Ascending aorta (tissue), 2 donors: Measurements from ENCODE around the gene NFKBIE. TPM values are rescaled to one million over a fixed set of nuclear protein-coding genes. Genes with fewer than 3 reads are reported as not detected.
"Not testable (repeated sequence)": the region's sequence is repeated elsewhere in the genome, so short reads cannot be mapped to it uniquely, and the experiment has no call there.

Experiments
- DNase-seq, 2 donors: peaks; one replicate each; pipeline ENCODE4 v3.0.0-alpha.2; 2019; ENCODE audit warnings: low spot score in 2 of 2
- H3K27ac ChIP-seq, 2 donors: fragments of 200-600 bp; sonication (generic); one replicate each; pipeline ENCODE4 v1.5.1; 2016 to 2017; ENCODE audit warnings: mild to moderate bottlenecking in 1 of 2
- H3K27me3 ChIP-seq: fragments of 200-600 bp; sonication (generic); one replicate; pipeline ENCODE4 v1.5.1; 2017
- H3K36me3 ChIP-seq, 2 donors: fragments of 200-600 bp; sonication (generic); one replicate each; pipeline ENCODE4 v1.5.1; 2016
- H3K4me1 ChIP-seq, 2 donors: fragments of 200-600 bp; sonication (generic); one replicate each; pipeline ENCODE4 v1.5.1; 2016 to 2017; ENCODE audit warnings: mild to moderate bottlenecking in 1 of 2
- H3K4me3 ChIP-seq, 2 donors: fragments of 200-600 bp; sonication (generic); one replicate each; pipeline ENCODE4 v1.5.1; 2016 to 2017; ENCODE audit warnings: mild to moderate bottlenecking in 1 of 2
- H3K9me3 ChIP-seq, 2 donors: fragments of 200-600 bp; sonication (generic); one replicate each; pipeline ENCODE4 v1.5.1; 2016
- intact Hi-C: fragments of 100-400 bp; cut with DNase I; formaldehyde crosslinking; loops from one replicate; pipeline ENCODE4 v1.15.1; 2023
- total RNA-seq: library from RNA; depleted of rRNA; stranded (reverse); fragments of >200 nt; gene quantifications from one replicate; pipeline ENCODE4 v1.1.0, GENCODE V29; 2016
- TF ChIP-seq, protein P1 (sequence below), 3 experiments: fragments of 200-600 bp in 2 of 3; fragments of 450-650 bp in 1 of 3; sonication (generic) in 2 of 3; IDR thresholded peaks; one replicate each; pipeline ENCODE4 v1.5.1; 2016 to 2019; ENCODE audit warnings: antibody characterized with exemption in 3 of 3, mild to moderate bottlenecking in 1 of 3, moderate library complexity in 1 of 3

Gene NFKBIE
- total RNA-seq, 1 donor from 2014 or later: 1.9 TPM

GRCh38 chr6:44234101-44235025, 31.0 kb downstream of the NFKBIE start:
- Histone ChIP-seq H3K4me3 (peak overlapping the region in 1 of 2 donors; percentile 18), H3K36me3 (peaks cover 40 to 52% of the 10 kb centered on the region in 2 donors), H3K27me3 (no peaks in the 10 kb centered on the region), H3K9me3 (no peaks in the 10 kb centered on the region), H3K27ac (peak overlapping the region; percentile 80 to 100), H3K4me1 (peaks cover 26 to 55% of the 10 kb centered on the region in 2 donors)
- intact Hi-C loops: loop anchor here (1.0 to 5.0 kb wide), 3 partner anchors 11 to 607 kb away; partner anchors contain the start of genes GTPBP2 and SLC29A1
- TF ChIP-seq, protein P1, sequence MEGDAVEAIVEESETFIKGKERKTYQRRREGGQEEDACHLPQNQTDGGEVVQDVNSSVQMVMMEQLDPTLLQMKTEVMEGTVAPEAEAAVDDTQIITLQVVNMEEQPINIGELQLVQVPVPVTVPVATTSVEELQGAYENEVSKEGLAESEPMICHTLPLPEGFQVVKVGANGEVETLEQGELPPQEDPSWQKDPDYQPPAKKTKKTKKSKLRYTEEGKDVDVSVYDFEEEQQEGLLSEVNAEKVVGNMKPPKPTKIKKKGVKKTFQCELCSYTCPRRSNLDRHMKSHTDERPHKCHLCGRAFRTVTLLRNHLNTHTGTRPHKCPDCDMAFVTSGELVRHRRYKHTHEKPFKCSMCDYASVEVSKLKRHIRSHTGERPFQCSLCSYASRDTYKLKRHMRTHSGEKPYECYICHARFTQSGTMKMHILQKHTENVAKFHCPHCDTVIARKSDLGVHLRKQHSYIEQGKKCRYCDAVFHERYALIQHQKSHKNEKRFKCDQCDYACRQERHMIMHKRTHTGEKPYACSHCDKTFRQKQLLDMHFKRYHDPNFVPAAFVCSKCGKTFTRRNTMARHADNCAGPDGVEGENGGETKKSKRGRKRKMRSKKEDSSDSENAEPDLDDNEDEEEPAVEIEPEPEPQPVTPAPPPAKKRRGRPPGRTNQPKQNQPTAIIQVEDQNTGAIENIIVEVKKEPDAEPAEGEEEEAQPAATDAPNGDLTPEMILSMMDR (IDR thresholded peaks at IDR 0.05): peak; percentile 86 to 88 (median 87)
- peak; percentile 76 to 95 for DNase-seq

GRCh38 chr6:44233567-44234100, 31.7 kb downstream of the NFKBIE start:
- Histone ChIP-seq H3K27ac (peak overlapping the region; percentile 80 to 100), H3K4me3 (peak overlapping the region in 1 of 2 donors; percentile 18), H3K9me3 (no peaks in the 10 kb centered on the region), H3K36me3 (peaks cover 42 to 59% of the 10 kb centered on the region in 2 donors), H3K4me1 (peaks cover 26 to 58% of the 10 kb centered on the region in 2 donors), H3K27me3 (no peaks in the 10 kb centered on the region)
- TF ChIP-seq, protein P1 (IDR thresholded peaks at IDR 0.05): no peak
- DNase-seq: no peak
- intact Hi-C loops: loop anchor here (1.0 kb wide), 2 partner anchors 10 to 61 kb away; partner anchors contain the start of gene SLC29A1

- Histone ChIP-seq H3K4me1 (peaks cover 26 to 58% of the 10 kb centered on the region in 2 donors), H3K4me3 (peak overlapping the region in 1 of 2 donors; percentile 18), H3K27me3 (no peaks in the 10 kb centered on the region), H3K9me3 (no peaks in the 10 kb centered on the region), H3K27ac (peak overlapping the region; percentile 80 to 100), H3K36me3 (peaks cover 42 to 65% of the 10 kb centered on the region in 2 donors)
- DNase-seq: no peak
- TF ChIP-seq, protein P1 (IDR thresholded peaks at IDR 0.05): no peak
- intact Hi-C loops: no loop called here
Measured at GRCh38 chr6:44232676-44233566, 32.4 kb downstream of the NFKBIE start.

DNA sequence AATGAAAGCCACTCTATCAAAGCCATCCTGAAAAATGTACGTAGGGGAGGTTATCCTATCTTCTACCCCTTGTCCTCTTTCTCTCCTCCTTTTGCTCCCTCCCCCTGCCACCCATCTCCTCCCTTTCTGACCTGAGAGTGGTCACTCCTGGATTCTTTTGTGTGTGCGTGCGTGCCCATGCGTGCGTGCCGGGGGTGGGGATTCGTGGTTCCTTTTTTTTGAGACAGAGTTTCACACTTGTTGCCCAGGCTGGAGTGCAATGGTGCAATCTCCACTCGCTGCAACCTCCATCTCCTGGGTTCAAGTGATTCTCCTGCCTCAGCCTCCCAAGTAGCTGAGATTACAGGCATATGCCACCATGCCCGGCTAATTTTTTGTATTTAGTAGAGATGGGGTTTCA, 33.9 kb downstream of the NFKBIE start:
- H3K36me3 ChIP-seq: peaks cover 42 to 65% of the 10 kb centered on the region in 2 donors
- H3K4me1 ChIP-seq: peaks cover 34 to 58% of the 10 kb centered on the region in 2 donors
- H3K27ac ChIP-seq: peak overlapping the region; percentile 80 to 100
- H3K27me3 ChIP-seq, H3K9me3 ChIP-seq, H3K4me3 ChIP-seq, intact Hi-C loops, DNase-seq: not testable (repeated sequence)

- Histone ChIP-seq H3K27ac (peak overlapping the region; percentile 80 to 100), H3K9me3 (no peaks in the 10 kb centered on the region), H3K4me3 (no peak overlapping the region), H3K36me3 (peaks cover 38 to 56% of the 10 kb centered on the region in 2 donors), H3K27me3 (no peaks in the 10 kb centered on the region), H3K4me1 (peaks cover 43 to 60% of the 10 kb centered on the region in 2 donors)
- TF ChIP-seq, protein P1 (IDR thresholded peaks at IDR 0.05): no peak
- intact Hi-C loops: no loop called here
- no peak for DNase-seq
Measured at GRCh38 chr6:44230034-44230675, 35.2 kb downstream of the NFKBIE start.
